ENCODE measurements around the gene ADAMTSL4. TPM values are rescaled to one million over a fixed set of nuclear protein-coding genes. Genes with fewer than 3 reads are reported as not detected.
"Not testable (repeated sequence)": the region's sequence is repeated elsewhere in the genome, so short reads cannot be mapped to it uniquely, and the experiment has no call there.

The ADAMTSL4 gene
- polyA plus RNA-seq, 1 donor: 10.4 TPM

DNA sequence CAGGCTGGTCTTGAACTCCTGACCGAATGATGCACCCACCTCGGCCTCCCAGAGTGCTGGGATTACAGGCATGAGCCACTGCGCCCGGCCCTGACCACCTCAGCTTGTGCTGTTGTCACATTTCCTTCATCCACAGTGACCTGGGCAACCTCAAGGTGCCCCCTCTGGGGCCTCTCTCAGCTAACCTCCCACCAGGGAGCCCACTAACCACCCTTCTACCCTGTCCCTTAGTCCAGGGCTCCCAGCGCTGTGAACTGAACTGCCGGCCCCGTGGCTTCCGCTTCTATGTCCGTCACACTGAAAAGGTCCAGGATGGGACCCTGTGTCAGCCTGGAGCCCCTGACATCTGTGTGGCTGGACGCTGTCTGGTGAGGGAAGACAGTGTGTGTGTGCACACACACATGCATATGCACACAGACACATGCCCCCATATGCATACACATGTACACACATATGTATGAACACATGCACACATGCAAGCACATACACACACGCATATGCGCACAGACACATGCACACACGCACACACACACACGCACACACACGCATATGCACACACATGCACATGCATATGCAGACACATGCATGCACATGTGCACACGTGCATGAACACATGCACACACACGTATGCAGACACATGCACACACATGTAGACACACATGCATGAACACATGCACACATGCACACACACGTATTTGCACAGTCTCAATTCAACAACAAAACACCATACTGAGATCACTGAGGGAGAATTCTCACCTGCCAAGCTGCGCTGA is 6.2 kb downstream of the ADAMTSL4 start:
- no peak for DNase-seq

DNA sequence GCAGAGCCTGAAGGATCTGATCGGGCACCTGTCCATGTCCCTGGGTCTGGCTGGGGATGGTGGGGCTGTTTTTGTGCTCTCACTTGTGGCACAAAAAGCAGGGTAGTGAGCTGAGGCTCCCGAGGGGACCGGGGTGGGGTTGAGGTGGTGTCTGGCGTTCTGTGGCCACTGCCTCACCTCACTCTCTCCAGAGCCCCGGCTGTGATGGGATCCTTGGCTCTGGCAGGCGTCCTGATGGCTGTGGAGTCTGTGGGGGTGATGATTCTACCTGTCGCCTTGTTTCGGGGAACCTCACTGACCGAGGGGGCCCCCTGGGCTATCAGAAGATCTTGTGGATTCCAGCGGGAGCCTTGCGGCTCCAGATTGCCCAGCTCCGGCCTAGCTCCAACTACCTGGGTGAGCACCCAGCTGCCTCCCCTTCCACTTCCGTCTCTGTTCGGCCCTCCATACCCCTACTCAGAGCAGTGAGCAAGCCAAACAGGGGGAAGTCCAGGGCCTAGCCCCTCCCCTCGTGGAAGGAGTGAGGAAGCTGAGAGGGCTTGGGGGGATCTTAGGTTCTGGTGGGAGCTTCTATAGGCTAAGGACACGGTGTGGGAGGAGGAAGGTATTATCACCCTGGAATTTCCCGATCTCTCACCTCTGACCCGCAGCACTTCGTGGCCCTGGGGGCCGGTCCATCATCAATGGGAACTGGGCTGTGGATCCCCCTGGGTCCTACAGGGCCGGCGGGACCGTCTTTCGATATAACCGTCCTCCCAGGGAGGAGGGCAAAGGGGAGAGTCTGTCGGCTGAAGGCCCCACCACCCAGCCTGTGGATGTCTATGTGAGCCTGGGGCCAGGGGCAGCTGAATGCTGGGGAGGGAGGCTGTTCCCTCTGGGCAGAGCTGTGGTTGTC is 7.0 kb downstream of the ADAMTSL4 start:
- no peak for DNase-seq

DNA sequence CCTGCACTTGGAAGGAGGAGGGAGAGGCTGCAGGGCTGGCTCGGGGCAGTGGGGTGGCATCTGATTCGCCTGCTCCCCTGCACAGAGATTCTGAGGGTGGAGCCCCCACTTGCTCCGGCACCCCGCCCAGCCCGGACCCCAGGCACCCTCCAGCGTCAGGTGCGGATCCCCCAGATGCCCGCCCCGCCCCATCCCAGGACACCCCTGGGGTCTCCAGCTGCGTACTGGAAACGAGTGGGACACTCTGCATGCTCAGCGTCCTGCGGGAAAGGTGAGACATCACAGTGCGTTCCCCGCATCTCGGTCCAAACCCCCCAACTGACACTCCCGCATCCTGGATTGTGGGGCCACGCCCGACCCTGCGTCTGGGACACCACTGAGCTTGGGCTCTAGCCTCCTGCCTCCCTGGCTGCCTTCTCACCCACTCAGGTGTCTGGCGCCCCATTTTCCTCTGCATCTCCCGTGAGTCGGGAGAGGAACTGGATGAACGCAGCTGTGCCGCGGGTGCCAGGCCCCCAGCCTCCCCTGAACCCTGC is 7.9 kb downstream of the ADAMTSL4 start:
- DNase-seq: no peak

DNA sequence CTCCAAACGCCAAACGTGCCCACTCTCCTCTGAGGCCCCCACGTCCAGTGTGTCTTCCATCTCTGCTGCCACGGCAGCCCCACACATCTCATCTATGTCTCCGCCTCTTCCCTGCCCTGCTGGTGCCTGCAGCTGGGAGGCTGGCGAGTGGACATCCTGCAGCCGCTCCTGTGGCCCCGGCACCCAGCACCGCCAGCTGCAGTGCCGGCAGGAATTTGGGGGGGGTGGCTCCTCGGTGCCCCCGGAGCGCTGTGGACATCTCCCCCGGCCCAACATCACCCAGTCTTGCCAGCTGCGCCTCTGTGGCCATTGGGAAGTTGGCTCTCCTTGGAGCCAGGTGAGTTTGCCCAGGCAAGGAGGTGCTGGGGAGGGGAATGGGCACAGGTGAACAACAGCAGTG is 8.6 kb downstream of the ADAMTSL4 start:
- DNase-seq: no peak

DNA sequence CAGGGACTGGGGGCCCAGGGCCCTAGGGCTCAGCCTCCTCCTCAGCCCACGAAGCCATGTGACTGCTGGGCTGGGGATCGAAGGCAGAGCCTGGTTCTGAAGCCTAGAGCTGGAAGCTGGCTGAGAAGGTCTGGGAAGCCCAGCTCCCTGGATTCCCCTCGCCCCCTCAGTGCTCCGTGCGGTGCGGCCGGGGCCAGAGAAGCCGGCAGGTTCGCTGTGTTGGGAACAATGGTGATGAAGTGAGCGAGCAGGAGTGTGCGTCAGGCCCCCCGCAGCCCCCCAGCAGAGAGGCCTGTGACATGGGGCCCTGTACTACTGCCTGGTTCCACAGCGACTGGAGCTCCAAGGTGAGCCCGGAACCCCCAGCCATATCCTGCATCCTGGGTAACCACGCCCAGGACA is 9.1 kb downstream of the ADAMTSL4 start:
- DNase-seq: no peak

DNA sequence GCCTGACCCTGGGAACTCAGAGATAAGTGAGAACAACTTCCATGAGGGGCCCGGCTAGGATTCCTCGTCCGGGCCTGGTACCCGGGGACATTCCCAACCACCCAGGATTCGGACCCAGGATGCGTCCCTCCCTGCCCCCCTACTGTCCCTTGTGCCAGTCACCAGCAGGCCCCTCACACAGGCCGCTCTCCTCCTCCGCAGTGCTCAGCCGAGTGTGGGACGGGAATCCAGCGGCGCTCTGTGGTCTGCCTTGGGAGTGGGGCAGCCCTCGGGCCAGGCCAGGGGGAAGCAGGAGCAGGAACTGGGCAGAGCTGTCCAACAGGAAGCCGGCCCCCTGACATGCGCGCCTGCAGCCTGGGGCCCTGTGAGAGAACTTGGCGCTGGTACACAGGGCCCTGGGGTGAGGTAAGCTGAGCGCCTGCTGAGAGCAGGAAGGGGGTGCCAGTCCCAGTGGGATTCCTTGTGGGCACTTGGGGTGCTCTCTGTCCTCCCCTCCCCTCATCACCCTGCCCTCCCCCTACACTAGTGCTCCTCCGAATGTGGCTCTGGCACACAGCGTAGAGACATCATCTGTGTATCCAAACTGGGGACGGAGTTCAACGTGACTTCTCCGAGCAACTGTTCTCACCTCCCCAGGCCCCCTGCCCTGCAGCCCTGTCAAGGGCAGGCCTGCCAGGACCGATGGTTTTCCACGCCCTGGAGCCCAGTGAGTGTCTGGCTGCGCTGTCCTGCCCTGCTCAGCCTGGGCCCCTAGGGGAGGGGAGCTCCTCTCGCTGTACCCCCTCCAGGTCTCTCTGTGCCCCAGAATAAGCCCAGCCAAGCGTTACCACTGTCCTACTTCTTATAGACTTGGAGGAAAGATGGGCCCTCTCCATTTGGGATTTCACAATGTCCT is 9.8 kb downstream of the ADAMTSL4 start:
- DNase-seq: no peak

DNA sequence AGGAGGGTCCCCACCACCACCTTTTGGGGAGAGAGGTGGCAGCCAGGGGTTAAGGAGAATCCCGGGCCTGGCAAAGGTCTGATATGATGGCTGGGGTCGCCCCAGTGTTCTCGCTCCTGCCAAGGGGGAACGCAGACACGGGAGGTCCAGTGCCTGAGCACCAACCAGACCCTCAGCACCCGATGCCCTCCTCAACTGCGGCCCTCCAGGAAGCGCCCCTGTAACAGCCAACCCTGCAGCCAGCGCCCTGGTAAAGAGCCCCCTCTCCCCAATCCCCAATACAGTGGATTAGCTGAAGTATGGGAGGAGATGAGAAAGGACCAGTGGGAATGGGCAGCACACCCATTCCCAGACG is 10.4 kb downstream of the ADAMTSL4 start:
- no peak for DNase-seq

DNA sequence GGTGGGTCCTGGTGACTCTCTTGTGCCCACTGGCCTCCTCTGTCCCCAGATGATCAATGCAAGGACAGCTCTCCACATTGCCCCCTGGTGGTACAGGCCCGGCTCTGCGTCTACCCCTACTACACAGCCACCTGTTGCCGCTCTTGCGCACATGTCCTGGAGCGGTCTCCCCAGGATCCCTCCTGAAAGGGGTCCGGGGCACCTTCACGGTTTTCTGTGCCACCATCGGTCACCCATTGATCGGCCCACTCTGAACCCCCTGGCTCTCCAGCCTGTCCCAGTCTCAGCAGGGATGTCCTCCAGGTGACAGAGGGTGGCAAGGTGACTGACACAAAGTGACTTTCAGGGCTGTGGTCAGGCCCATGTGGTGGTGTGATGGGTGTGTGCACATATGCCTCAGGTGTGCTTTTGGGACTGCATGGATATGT is 10.8 kb downstream of the ADAMTSL4 start:
- no peak for DNase-seq

DNA sequence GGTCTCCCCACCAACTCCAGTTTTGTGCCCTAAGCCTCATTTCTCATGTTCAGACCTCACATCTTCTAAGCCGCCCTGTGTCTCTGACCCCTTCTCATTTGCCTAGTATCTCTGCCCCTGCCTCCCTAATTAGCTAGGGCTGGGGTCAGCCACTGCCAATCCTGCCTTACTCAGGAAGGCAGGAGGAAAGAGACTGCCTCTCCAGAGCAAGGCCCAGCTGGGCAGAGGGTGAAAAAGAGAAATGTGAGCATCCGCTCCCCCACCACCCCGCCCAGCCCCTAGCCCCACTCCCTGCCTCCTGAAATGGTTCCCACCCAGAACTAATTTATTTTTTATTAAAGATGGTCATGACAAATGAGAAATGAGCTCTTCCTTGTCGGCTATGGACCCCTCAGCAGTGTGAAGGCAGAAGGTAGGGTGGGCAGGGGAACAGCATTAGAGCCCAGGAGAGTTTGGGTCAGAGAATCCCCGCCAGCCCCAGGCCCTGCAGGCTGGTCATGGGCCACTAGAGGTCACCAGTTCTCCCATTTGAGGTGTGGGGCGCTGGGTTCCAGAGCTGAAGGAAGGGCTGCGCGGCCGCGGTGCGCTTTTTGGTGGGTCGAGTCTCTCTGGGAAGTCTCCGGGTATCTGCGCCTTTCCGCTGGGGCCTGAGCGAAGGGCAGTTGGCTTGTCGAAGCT is 11.5 kb downstream of the ADAMTSL4 start:
- peak; percentile 88 for DNase-seq

DNA sequence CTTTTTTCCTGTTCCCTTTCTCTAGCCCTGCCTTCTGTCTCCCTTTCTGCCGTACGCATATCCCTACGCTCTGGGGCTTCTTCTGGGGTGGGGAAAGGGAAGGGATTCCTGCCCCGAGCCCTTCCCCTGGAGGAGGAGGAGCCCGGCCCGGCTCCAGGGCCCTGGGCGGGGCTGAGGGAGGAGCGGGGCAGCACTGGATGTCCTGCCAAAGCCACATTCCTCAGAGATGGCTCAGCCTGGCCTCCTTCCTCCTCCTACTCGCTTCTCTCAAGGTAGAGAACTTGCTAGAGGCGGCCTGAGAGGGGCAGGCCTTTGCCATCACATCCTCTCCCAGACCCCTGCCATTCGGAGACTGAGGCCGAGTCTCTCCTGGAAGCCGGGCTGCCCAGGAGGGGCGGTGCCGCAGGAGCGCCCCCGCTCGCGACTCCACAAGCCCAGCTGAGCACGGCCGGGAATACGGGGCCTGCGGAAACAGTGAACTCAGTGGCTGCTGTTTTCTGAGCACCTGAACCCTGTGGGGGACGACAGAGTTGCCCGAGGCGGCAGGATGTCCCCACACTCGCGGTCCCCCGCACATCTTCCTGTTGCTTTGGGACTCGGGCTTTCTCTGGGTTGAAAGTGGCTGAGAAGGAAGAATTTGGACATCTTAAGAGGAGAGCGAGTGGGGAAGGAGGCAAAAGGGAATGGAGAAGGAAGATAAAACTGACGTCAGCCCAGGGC is 12.2 kb downstream of the ADAMTSL4 start:
- peak; percentile 91 for DNase-seq

DNA sequence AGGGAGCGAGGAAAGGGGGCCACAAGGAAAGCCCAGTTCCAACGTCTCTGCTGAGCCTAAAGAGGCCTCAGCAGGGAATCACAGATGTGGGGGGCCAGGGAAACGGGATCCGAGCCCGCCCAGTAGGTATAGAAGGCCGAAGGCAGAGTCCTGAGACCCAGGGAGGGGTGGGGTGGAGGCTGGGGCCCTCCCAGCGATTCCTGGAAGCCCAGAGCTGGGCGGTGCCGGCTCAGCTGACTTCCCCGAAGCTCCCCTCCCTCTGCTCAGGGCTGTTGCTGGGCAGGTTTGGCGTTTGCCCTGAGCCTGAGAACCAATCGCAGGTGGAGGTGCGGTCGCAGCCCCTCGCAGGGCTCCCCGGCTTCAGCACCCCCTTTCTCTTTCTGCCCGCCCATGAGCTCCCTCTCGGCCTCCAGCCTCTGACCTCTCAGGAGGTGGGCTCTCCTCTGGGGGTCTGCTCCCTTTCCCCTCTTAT is 12.8 kb downstream of the ADAMTSL4 start:
- DNase-seq: peak; percentile 87

DNA sequence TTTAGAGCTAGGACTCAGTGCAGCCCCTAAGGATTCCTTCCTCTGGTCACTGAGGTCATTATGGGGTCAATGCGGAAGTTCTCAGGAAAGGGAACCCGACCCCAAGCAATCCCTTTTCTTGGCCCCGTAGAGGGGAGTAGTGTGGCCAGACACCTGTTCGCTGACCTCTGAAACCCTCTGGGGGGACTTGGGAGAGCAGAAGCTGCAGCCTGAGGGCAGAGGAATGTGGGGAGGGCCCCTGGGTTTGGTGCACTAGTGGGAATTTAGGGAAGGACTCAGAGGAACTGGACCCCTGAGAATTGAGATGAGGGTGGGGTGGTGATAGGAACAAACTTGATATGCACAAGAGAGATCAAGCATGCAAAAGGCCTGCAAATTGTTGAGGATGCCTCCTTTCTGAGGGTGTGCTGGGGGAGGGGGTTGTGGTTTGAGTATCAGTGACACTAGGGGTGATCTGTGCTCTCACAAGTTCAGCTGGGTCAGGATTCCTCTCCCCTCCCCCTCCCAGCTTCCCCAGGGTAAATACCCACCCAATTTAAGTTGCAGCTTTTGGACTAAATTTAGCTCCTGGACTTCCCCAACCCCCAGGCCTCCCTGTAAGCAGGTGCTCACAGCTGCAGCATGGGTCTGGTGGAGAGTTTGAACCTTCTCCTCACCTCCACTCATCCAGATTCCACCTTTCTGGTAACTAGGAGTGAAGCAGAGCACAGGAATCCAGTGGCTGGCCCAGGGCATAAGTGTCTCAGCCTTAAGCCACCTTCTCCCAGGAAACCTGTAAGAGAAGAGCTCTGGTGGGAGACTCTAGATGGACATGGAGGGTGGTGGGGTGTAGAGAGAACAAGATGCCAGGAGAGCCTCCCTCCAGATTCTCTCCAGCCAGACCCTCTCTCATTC is 13.5 kb downstream of the ADAMTSL4 start:
- no peak for DNase-seq

DNA sequence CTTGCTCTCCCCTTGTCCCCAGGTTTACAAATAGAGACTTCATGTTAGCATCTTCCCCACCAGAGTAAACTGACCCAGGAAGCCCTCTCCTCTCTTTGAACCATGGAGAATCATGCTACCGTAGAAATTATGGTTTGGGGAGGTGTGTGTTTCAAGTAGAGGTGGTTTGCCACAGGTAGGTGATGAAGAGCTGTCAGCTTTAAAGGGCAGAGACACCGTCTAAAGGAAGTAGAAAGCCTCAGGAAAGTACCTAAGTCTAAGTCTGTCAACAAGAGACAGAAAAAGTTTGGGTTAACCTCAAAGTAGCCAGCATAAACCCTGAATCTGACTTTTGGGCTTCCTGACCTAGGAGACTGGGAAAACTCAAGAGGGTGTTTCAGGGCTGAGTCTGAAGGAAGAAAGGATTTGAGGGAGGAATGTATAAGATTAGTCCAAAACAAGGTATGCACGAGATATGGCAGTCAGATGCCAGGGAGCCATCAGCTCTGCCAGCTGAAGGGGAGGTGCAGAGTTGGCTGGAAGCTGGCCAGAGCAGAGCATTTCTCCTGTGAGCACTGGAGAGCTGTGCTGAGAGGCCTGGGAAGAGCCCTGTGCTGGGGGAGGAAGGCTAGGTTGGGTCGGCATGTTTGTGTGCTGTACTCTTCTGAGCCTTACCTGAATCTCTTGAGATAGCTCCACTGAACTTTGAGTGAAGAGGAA is 14.3 kb downstream of the ADAMTSL4 start:
- DNase-seq: no peak

DNA sequence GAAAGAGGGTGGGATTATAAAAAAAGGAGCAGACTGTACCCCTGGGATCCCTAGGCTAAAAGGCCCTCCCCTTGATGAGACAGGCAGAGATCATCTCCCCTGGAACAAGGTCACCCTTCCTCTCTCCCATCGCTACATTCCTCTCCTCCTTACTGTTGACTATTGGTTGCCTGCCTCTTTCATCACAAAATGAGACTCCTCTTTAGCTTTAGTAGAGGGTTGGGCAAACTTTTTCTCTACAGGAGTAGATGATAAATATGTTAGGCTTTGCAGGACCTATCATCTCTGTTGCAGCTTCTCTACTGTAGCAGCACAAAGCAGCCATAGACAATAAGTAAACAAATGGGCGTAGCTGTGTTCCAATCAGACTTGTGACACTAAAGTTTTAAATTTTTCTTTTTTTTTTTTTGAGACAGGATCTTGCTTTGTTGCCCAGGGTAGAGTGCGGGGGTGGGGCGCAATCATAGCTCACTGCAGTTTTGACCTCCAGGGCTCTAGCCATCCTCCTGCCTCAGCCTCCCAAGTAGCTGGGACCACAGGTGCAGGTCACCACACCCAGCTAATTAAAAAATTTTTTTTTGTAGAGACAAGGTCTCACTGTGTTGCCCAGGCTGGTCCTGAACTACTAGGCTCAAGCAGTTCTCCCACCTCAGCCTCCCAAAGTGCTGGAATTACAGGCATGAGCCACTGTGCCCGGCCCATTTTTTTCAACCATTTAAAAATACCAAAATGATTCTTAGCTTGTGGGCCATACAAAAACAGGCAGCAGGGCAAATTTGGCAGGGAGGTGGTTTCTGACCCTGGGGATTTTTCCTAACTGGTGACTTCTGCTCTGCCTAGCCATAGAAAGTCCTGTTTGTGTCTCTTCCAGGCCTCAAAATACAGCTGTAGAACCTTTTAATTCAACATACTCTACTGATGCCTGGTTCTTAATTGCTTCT is 15.1 kb downstream of the ADAMTSL4 start:
- no peak for DNase-seq

DNA sequence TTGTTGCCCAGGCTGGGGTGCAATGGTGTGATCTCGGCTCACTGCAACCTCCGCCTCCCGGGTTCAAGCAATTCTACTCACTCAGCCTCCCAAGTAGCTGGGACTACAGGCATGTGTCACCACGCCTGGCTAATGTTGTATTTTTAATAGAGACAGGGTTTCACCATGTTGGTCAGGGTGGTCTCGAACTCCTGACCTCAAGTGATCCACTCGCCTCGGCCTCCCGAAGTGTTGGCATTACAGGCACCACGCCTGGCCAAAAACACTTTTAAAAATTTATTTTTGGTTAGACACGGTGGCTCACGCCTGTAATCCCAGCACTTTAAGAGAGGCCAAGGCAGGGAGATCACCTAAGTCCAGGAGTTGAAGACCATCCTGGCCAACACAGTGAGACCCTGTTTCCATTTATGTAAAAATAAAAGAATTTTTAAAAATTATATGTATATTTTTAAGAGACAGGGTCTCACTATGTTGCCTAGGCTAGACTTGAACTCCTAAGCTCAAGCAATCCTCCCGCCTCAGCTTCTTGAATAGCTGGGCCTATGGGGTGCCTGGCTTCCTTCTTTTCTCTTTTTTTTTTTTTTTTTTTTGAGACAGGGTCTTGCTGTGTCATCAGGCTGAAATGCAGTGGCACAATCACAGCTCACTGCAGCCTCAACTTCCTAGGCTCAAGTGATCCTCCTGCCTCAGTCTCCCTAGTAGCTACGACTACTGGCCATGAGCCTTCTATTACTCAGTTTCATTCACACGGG is 16.2 kb downstream of the ADAMTSL4 start:
- DNase-seq: not testable (repeated sequence)

DNA sequence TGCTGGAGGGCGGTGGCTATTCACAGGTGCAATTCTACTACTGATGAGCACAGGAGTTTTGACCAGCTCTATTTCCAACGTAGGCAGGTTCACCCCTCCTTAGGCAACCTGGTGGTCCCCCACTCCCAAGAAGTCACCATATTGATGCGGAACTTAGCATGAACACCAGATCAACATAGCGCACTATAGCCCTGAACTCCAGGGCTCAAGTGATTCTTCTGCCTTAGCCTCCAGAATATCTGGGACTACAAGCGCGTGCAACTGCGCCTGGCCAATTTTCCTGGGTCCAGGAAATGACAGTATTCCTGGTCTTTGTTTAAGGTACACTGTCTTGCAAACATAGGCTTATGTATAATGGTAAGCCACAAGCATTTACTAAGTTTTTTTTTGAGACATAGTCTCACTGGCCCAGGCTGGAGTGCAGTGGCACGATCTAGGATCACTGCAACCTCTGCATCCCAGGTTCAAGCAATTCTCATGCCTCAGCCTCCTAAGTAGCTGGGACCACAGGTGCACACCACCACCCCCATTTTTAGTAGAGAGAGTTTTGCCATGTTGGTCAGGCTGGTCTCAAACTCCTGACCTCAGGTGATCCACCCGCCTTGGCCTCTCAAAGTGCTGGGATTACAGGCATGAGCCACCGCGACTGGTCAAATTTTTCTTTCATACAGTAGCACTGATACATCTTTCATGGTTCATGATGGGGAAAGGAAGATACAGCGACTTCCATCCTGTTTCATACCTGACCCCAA is 17.6 kb downstream of the ADAMTSL4 start:
- no peak for DNase-seq

All from left kidney (tissue), 2 donors.